ENCODE results near the gene CPEB3. TPM values are rescaled to one million over a fixed set of nuclear protein-coding genes. Genes with fewer than 3 reads are reported as not detected.

CPEB3 gene
- total RNA-seq, 1 donor from 2014 or later: 6.9 TPM

GRCh38 chr10:92265687-92266258, 25.1 kb downstream of the CPEB3 start:
- DNase-seq (no peak), ATAC-seq (no peak)
- no peak for TF ChIP-seq CTCF (IDR thresholded peaks at IDR 0.05)
- no peaks in the 10 kb centered on the region for H3K36me3 ChIP-seq
- H3K27ac ChIP-seq: no peak overlapping the region
- H3K9me3 ChIP-seq: no peaks in the 10 kb centered on the region
- H3K4me1 ChIP-seq: no peaks in the 10 kb centered on the region
- no peaks in the 10 kb centered on the region for H3K27me3 ChIP-seq (ENCODE audit: low read depth)
- intact Hi-C loops (cut with DNase I): no loop called here
- no peak overlapping the region for H3K4me3 ChIP-seq

GRCh38 chr10:92264249-92264648, 26.6 kb downstream of the CPEB3 start:
- Histone ChIP-seq H3K36me3 (no peaks in the 10 kb centered on the region), H3K27me3 (ENCODE audit: low read depth) (no peaks in the 10 kb centered on the region), H3K27ac (no peak overlapping the region), H3K4me1 (no peaks in the 10 kb centered on the region), H3K4me3 (no peak overlapping the region), H3K9me3 (no peaks in the 10 kb centered on the region)
- ATAC-seq: no peak
- no peak for TF ChIP-seq CTCF (IDR thresholded peaks at IDR 0.05)
- intact Hi-C loops (cut with DNase I): no loop called here
- no peak for DNase-seq

GRCh38 chr10:92263396-92263795, 27.5 kb downstream of the CPEB3 start:
- no peaks in the 10 kb centered on the region for H3K27me3 ChIP-seq (ENCODE audit: low read depth)
- no peak overlapping the region for H3K27ac ChIP-seq
- no peak for DNase-seq
- ATAC-seq: no peak
- no peaks in the 10 kb centered on the region for H3K36me3 ChIP-seq
- no peaks in the 10 kb centered on the region for H3K4me1 ChIP-seq
- no peak overlapping the region for H3K4me3 ChIP-seq
- intact Hi-C loops (cut with DNase I): no loop called here
- TF ChIP-seq CTCF (IDR thresholded peaks at IDR 0.05): no peak
- no peaks in the 10 kb centered on the region for H3K9me3 ChIP-seq

- no peak overlapping the region for H3K4me3 ChIP-seq
- H3K9me3 ChIP-seq: no peaks in the 10 kb centered on the region
- H3K27me3 ChIP-seq (ENCODE audit: low read depth): no peaks in the 10 kb centered on the region
- H3K27ac ChIP-seq: no peak overlapping the region
- intact Hi-C loops (cut with DNase I): no loop called here
- TF ChIP-seq CTCF (IDR thresholded peaks at IDR 0.05): no peak
- ATAC-seq (no peak), DNase-seq (no peak)
- H3K4me1 ChIP-seq: peaks cover 5% of the 10 kb centered on the region
- no peaks in the 10 kb centered on the region for H3K36me3 ChIP-seq
Measured at GRCh38 chr10:92248566-92248965, 42.3 kb downstream of the CPEB3 start.

GRCh38 chr10:92244796-92245195, 46.1 kb downstream of the CPEB3 start:
- no peak for TF ChIP-seq CTCF (IDR thresholded peaks at IDR 0.05)
- intact Hi-C loops (cut with DNase I): no loop called here
- H3K9me3 ChIP-seq: no peaks in the 10 kb centered on the region
- H3K36me3 ChIP-seq: no peaks in the 10 kb centered on the region
- ATAC-seq (no peak), DNase-seq (no peak)
- H3K4me3 ChIP-seq: no peak overlapping the region
- no peak overlapping the region for H3K27ac ChIP-seq
- H3K27me3 ChIP-seq (ENCODE audit: low read depth): no peaks in the 10 kb centered on the region
- peaks cover 21% of the 10 kb centered on the region for H3K4me1 ChIP-seq

Measured in lower lobe of right lung (tissue), 2 donors.